Raji (cell line): ENCODE results near the gene VWDE.

ENCODE experiments used
- POLR2A ChIP-seq: IDR thresholded peaks from 2 replicates; pipeline ENCODE4 v1.6.1; 2011; ENCODE audit warnings: low read depth, low read length, control low read depth; ENCODE audit not compliant: insufficient read depth

VWDE gene

DNA sequence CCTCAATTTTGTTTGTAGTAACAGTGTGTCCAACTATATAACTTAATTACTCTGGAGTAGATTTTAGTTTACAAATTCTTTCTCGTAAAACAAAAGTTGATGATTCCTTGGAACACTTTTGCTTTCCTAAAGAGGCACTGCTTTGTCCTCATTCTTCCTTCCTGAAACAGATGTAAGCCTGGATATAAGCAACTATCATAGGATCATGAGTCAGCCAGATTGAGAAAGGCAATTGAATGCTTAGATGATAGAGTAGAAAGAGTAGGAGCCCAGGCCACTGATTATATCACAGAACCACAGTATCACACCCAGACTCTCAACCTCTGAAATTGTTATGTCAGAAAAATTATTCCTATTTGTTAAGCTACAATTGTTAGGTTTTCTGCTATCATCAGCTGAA is 122.6 kb downstream of the VWDE start:
- no peak for TF ChIP-seq POLR2A
